Activated naive CD8-positive, alpha-beta T cell treated with anti-CD3 and anti-CD28 coated beads, Interleukin-2, amount 10 ng/mL, durations not matched to agents 7 days and 5 days (primary cell): ENCODE measurements around the gene UBFD1. TPM values are rescaled to one million over a fixed set of nuclear protein-coding genes. Genes with fewer than 3 reads are reported as not detected.

ENCODE experiments used
- ATAC-seq: fragments of 150-1000 bp; cut with Tn5 transposase; one replicate; pipeline ENCODE4 v1.10.0; 2021; ENCODE audit warnings: low read depth, moderate library complexity
- POLR2A ChIA-PET: fragments of 350-600 bp; sonication (Branson Sonifier 250); formaldehyde crosslinking; loops from one replicate; lab custom pipeline; 2021; ENCODE audit warnings: antibody characterized with exemption; lab: Charles Lee
- DNase-seq: peaks from one replicate; pipeline ENCODE4 v3.0.0; 2021
- H3K27ac Mint-ChIP-seq: one replicate; pipeline ENCODE4 v1.8.0; 2022; ENCODE audit warnings: mild to moderate bottlenecking, mixed read lengths
- H3K27me3 Mint-ChIP-seq: one replicate; pipeline ENCODE4 v1.8.0; 2022; ENCODE audit warnings: mild to moderate bottlenecking, moderate library complexity, mixed read lengths
- H3K36me3 Mint-ChIP-seq: one replicate; pipeline ENCODE4 v1.8.0; 2021; ENCODE audit warnings: mild to moderate bottlenecking, mixed read lengths
- H3K4me1 Mint-ChIP-seq: one replicate; pipeline ENCODE4 v1.8.0; 2021; ENCODE audit warnings: mixed read lengths
- H3K4me3 Mint-ChIP-seq: one replicate; pipeline ENCODE4 v1.8.0; 2022; ENCODE audit warnings: mild to moderate bottlenecking, moderate library complexity, mixed read lengths
- H3K9me3 Mint-ChIP-seq: one replicate; pipeline ENCODE4 v1.8.0; 2021; ENCODE audit warnings: mixed read lengths
- total RNA-seq, 2 experiments: library from RNA; stranded (reverse); gene quantifications; one replicate each; pipeline ENCODE4 v1.2.3, GENCODE V29; 2021

The UBFD1 gene
- total RNA-seq, 2 experiments from 2014 or later = 43.3 to 44.6 TPM

DNA sequence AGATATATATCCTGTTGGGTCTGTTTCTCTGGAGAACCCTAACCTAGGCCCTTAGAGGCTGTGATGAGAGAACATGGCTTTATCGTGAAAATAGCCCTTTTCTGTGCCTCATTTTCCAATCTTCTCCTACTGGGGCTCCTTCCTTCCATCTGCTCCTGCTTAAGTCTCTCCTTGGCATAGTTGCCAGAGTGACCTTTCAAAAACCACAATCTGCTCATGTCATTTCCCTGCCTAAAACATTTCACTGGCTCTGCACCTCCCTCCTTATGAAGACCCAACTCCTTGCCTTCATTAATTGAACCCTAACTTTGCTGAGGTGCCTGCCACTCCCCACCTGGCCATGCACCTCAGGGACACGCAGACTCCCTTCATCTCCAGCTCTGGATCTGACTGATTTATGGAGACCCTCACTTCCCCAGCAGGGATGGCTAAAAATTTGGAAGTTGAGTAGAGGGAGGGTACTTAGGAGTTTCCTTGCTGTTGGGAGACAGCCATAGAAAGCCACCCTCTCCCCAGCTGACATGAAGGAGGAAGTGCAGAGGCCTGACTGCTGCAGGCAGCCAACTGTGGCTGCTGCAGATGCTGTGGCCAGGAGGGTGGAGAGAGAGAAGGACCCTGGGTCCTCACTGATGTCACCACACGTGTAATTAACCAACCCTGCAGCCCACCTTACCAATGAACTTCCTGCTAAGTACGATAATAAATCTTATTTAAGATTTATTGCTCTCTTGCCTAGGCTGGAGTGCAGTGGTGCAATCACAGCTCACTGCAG, 41.0 kb upstream of the UBFD1 start:
- POLR2A ChIA-PET = interaction anchor here (1.0 to 7.4 kb wide), 4 partner anchors 9 to 41 kb away, joined by 4 to 30 read pairs (median 4); partner anchors contain the start of genes EARS2 and UBFD1
- H3K27ac Mint-ChIP-seq = peak overlapping the region; percentile 78

DNA sequence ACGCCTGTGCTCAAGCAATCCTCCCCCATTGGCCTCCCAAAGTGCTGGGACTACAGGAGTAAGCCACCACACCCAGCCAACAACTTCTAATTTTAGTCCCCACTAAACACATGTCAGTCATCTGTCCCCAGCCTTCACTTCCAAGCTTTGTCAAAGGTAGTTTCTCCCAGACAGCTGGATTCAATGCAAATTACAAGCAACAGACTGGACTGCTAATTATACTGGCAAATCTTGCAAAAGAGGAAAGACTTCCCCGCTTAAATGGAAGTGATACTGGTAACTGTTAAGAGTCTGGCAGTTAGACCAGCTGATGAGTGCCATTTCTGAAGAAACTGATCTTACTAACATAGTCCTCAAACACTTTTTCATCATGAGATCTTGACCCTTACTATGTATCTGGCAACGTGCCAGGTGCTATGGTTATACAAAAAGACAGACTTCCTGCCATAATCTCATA, 39.1 kb upstream of the UBFD1 start:
- Mint-ChIP-seq H3K27me3 (no peaks in the 10 kb centered on the region), H3K9me3 (no peaks in the 10 kb centered on the region), H3K27ac (peak overlapping the region; percentile 56), H3K4me3 (peak overlapping the region; percentile 33), H3K36me3 (peaks cover 23% of the 10 kb centered on the region), H3K4me1 (peaks cover 46% of the 10 kb centered on the region)
- no peak for ATAC-seq
- POLR2A ChIA-PET = interaction anchor here (7.4 kb wide), 1 partner anchor 39 kb away, joined by 30 read pairs; the partner anchor contains the start of genes EARS2 and UBFD1
- DNase-seq = no peak

More for the DNA sequence above, 41.0 kb upstream of the UBFD1 start:
- ATAC-seq (peak; percentile 57), DNase-seq (no peak)
- Mint-ChIP-seq H3K4me1 (peaks cover 49% of the 10 kb centered on the region), H3K4me3 (no peak overlapping the region), H3K9me3 (no peaks in the 10 kb centered on the region), H3K36me3 (peaks cover 10% of the 10 kb centered on the region), H3K27me3 (no peaks in the 10 kb centered on the region)

DNA sequence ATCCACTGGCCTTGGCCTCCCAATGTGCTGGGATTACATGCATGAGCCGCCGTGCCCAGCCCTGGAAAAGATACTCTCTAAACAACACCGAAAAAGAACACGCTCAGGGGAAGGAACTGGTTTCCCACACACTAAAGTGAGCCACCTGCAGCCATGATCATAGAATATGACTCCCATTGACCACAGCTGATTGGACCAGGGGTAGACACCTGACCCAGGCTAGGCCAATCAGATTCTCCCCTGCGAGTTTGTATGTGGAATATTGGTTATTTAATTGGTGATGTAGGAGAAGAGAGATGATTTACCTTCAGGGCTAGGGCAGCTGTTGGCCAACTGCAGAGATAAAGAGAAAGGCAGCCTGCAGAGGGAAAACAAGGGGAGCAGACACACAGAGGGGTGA, 38.2 kb upstream of the UBFD1 start:
- ATAC-seq = no peak
- Mint-ChIP-seq H3K9me3 (no peaks in the 10 kb centered on the region), H3K27ac (peak overlapping the region; percentile 12), H3K36me3 (peaks cover 26% of the 10 kb centered on the region), H3K4me1 (peaks cover 40% of the 10 kb centered on the region), H3K27me3 (no peaks in the 10 kb centered on the region), H3K4me3 (no peak overlapping the region)
- no peak for DNase-seq
- POLR2A ChIA-PET = interaction anchor here (0.9 to 7.4 kb wide), 2 partner anchors 10 to 38 kb away, joined by 5 to 30 read pairs; partner anchors contain the start of genes EARS2 and UBFD1

DNA sequence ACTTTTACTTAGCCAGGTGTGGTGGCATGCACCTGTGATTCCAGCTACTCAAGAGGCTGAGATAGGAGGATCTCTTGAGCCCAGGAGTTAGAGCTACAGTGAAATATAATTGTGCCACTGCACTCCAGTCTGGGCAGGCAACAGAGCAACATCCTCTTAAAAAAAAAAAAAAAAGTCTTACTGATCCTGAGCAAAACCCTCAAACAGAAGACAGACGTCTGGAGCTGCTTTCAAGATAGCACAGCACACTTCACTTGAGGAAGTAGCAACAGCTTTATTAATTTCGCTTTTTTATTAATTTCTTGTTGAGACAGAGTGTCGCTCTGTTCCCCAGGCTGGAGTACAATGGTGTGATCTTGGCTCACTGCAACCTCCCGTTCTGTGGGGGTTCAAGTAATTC, 37.0 kb upstream of the UBFD1 start:
- POLR2A ChIA-PET = interaction anchor here (0.9 kb wide), 1 partner anchor 11 kb away, joined by 5 read pairs; no protein-coding TSS in a partner anchor
- peaks cover 29% of the 10 kb centered on the region for H3K4me1 Mint-ChIP-seq
- no peak overlapping the region for H3K27ac Mint-ChIP-seq
- ATAC-seq (no peak), DNase-seq (no peak)
- H3K9me3 Mint-ChIP-seq = no peaks in the 10 kb centered on the region
- no peaks in the 10 kb centered on the region for H3K27me3 Mint-ChIP-seq
- no peak overlapping the region for H3K4me3 Mint-ChIP-seq
- peaks cover 29% of the 10 kb centered on the region for H3K36me3 Mint-ChIP-seq

DNA sequence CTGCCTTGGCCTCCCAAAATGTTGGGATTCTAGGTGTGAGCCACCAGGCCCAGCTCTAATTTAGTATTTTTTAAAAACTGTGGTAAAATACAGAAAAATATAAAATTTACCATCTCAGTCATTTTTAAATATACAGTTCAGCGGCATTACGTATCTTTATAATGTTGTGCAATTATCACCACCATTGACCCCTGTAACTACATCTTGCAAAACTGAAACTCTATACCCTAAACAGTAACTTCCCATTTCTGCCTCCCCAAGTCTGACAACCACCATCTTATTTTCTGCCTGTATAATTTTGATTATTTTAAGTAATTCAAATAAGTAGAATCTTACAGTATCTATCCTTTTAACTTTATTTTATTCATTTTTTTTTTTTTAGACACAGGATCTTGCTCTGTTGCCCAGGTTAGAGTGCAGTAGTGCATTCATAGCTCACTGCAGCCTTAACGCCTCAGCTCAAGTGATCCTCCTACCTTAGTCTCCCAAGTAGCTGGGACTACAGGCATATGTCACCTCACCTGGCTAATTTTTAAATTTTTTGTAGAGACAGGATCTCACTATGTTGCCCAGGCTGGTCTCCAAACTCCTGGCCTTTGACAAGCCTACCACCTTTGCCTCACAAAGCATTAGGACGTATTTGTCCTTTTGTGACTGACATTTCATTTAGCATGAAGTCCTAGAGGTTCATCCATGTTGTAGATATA, 36.3 kb upstream of the UBFD1 start:
- Mint-ChIP-seq H3K9me3 (no peaks in the 10 kb centered on the region), H3K36me3 (peaks cover 29% of the 10 kb centered on the region), H3K4me3 (no peak overlapping the region), H3K4me1 (peaks cover 22% of the 10 kb centered on the region), H3K27me3 (no peaks in the 10 kb centered on the region), H3K27ac (no peak overlapping the region)
- ATAC-seq (no peak), DNase-seq (no peak)
- POLR2A ChIA-PET = no interaction called here

DNA sequence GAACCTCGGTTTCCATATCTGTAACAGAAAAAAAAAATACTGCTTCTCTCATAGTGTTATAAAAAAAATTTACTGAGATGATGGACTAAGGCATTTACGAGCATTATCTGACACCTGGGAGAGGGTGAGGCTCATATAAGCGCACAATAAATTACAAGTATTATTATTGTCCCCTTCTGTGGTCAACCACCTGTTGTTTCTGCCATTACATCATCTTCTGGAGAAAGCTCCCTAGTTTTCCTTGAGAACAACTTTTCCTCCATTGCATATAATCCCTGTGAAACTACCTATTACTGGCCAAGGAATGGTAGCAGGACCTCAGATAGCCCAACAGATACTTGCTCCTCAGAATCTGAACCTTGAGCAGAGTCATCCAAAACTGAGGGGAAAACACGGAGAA, 35.6 kb upstream of the UBFD1 start:
- ATAC-seq = no peak

DNA sequence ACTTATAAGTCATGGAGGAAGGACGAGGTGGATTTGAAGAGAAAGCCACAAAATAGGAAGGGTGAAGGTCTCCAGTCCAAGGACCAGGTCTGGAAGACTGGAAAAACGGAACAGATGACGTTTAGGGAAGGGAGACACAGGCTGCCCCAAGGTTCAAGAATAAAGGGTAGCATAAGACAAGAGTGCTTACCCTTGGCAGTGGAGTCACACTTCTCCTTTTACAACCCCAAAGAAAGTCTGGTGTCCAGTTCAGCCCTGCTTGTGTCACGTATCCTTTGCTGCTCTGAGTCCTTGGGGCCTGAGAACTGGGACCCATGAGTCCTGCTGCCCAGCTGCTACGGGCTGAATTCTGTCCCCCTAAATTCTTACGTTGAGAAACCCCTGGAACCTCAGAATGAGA, 34.2 kb upstream of the UBFD1 start:
- Mint-ChIP-seq H3K4me3 (no peak overlapping the region), H3K9me3 (no peaks in the 10 kb centered on the region), H3K27ac (no peak overlapping the region), H3K36me3 (peaks cover 26% of the 10 kb centered on the region), H3K27me3 (no peaks in the 10 kb centered on the region), H3K4me1 (peaks cover 6% of the 10 kb centered on the region)
- no peak for DNase-seq
- ATAC-seq = no peak
- POLR2A ChIA-PET = no interaction called here

More for the DNA sequence above, 35.6 kb upstream of the UBFD1 start:
- peaks cover 26% of the 10 kb centered on the region for H3K36me3 Mint-ChIP-seq
- no peak overlapping the region for H3K27ac Mint-ChIP-seq
- H3K4me1 Mint-ChIP-seq = peaks cover 14% of the 10 kb centered on the region
- H3K4me3 Mint-ChIP-seq = no peak overlapping the region
- H3K9me3 Mint-ChIP-seq = no peaks in the 10 kb centered on the region
- DNase-seq = no peak
- H3K27me3 Mint-ChIP-seq = no peaks in the 10 kb centered on the region
- POLR2A ChIA-PET = no interaction called here

DNA sequence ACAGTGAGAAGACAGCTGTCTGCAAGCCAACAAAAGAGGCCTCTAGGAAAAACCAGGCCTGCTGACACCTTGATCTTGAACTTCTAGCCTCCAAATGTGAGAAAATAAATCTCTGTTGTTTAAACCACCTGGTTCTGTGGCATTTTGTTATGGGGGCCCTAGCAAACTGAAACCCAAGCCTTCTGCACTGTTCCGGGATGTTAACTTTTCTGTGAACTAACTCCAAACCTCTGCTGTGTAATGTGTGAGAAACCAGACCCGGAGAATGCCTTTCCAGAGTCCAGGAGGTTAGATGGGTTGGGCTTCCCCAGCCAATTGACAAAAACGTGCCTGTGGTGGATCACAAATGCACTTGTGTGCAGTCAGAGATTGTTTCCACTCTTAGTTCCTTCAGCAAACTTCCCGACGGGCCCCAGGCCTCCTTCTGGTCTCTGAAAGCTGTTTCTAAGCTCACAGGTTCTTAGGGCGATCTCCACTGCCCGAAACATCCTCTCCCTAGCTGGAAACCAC, 33.6 kb upstream of the UBFD1 start:
- H3K36me3 Mint-ChIP-seq = peaks cover 29% of the 10 kb centered on the region
- H3K9me3 Mint-ChIP-seq = no peaks in the 10 kb centered on the region
- no peak overlapping the region for H3K27ac Mint-ChIP-seq
- POLR2A ChIA-PET = interaction anchor here (0.5 kb wide), 1 partner anchor 1776 kb away, joined by 3 read pairs; no protein-coding TSS in a partner anchor
- H3K4me1 Mint-ChIP-seq = peaks cover 2% of the 10 kb centered on the region
- DNase-seq = no peak
- no peaks in the 10 kb centered on the region for H3K27me3 Mint-ChIP-seq
- H3K4me3 Mint-ChIP-seq = no peak overlapping the region
- no peak for ATAC-seq

DNA sequence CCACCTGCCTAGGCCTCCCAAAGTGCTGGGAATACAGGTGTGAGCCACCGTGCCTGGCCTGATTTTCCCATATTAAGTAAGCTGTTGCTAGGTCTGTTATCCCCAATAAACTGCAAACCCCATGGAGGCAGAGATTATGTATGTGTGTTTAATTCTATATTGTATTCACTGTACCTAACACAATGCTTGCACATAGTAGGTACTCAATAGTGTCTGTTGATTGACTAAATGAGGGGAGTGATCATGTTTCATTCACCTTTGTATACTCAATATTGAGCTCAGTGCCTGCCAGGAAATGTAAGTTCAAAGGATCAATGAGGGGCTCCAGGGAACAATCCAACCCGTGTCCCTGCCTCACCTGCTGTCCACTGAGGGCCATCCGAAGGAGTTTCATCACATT, 32.6 kb upstream of the UBFD1 start:
- no peaks in the 10 kb centered on the region for H3K9me3 Mint-ChIP-seq
- no peaks in the 10 kb centered on the region for H3K27me3 Mint-ChIP-seq
- no peak overlapping the region for H3K4me3 Mint-ChIP-seq
- no peaks in the 10 kb centered on the region for H3K4me1 Mint-ChIP-seq
- H3K27ac Mint-ChIP-seq = no peak overlapping the region
- ATAC-seq (no peak), DNase-seq (no peak)
- peaks cover 25% of the 10 kb centered on the region for H3K36me3 Mint-ChIP-seq
- POLR2A ChIA-PET = interaction anchor here (1.1 kb wide), 1 partner anchor 9 kb away, joined by 4 read pairs; no protein-coding TSS in a partner anchor

DNA sequence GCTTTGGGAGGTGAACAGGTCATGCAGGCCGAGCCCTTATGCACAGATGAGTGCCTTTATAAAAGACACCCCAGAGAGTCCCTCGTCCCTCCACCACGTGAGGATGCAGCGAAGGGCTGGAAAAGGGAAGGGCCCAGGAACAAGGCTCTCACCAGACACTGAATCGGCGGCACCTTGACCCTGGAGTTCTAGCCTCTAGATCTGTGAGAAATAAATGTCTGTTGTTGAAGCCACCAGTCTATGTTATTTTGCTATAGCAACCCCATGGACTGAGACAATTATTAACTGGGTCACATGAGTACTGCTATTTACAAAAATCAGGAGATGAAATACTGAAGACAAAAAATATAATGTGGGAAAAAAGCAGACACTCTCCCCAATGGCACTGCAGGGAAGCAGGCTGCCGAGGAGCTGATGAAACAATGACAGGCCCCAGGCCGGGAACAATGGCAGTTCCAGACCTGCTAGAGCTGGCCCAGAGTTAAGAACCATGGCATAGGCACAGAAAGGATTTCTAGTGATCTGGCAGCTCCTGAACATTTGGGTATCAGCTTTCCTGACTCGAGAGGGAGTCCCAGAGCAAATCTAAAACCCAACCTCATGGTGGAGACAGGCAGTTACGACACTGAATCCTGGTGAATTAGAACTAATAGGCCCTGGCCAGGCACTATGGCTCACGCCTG, 29.4 kb upstream of the UBFD1 start:
- no peaks in the 10 kb centered on the region for H3K9me3 Mint-ChIP-seq
- H3K36me3 Mint-ChIP-seq = peaks cover 15% of the 10 kb centered on the region
- DNase-seq = no peak
- H3K4me1 Mint-ChIP-seq = no peaks in the 10 kb centered on the region
- no peak overlapping the region for H3K4me3 Mint-ChIP-seq
- ATAC-seq = no peak
- POLR2A ChIA-PET = interaction anchor here (0.5 kb wide), 1 partner anchor 34 kb away, joined by 3 read pairs; no protein-coding TSS in a partner anchor
- H3K27me3 Mint-ChIP-seq = no peaks in the 10 kb centered on the region
- no peak overlapping the region for H3K27ac Mint-ChIP-seq

DNA sequence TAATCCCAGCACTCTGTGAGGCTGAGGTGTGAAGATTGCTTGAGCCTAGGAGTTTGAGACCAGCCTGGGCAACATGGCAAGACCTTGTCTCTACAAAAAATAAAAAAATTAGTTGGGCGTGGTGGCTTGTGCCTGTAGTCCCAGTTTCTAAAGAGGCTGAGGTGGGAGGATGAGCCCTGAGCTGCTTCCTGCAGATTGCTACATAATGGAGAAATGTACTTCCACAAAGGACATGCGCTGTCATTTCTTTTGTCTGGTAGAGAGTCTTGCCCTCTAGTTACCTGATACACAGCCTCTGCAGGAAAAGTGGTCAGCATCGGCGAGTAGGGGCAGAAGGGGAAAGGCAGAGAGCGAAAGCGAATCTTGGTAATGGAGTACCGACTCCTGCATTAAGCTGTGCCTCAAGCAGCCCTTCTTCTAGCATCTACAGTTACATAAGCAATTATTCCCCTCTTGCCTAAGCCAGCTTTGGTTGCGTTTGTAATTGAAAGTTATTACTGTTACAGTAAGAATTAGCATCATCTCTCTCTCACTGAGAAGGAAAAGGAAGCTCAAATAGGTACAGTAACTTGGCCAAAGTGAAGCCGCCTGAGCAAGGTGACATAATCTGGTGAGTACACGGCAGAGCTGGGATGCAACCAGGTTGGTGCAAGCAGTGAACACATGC, 28.8 kb upstream of the UBFD1 start:
- H3K36me3 Mint-ChIP-seq = peaks cover 16% of the 10 kb centered on the region

DNA sequence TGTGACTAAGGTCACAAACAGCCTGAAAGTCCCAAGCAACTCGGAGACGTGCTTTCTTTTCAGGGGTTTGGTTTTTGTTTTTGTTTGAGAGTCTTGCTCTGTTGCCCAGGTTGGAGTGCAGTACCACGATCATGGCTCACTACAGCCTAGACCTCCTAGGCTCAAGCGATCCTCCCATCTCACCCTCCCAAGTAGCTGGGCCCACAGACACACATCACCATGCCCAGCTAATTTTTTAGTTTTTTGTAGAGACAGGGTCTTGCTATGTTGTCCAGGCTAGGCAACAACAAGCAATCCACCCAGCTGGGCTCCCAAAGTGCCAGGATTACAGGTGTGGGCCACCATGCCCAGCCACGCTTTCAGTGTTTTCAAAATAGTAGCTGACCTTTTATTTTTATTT, 27.5 kb upstream of the UBFD1 start:
- no peak for DNase-seq
- Mint-ChIP-seq H3K4me1 (no peaks in the 10 kb centered on the region), H3K27me3 (no peaks in the 10 kb centered on the region), H3K4me3 (no peak overlapping the region), H3K36me3 (peaks cover 12% of the 10 kb centered on the region), H3K27ac (no peak overlapping the region), H3K9me3 (no peaks in the 10 kb centered on the region)
- POLR2A ChIA-PET = no interaction called here
- no peak for ATAC-seq

More for the DNA sequence above, 28.8 kb upstream of the UBFD1 start:
- DNase-seq (no peak), ATAC-seq (no peak)
- Mint-ChIP-seq H3K27me3 (no peaks in the 10 kb centered on the region), H3K27ac (no peak overlapping the region), H3K9me3 (no peaks in the 10 kb centered on the region), H3K4me1 (no peaks in the 10 kb centered on the region), H3K4me3 (no peak overlapping the region)
- POLR2A ChIA-PET = no interaction called here
